ENCODE results near the gene PREX1.

DNA sequence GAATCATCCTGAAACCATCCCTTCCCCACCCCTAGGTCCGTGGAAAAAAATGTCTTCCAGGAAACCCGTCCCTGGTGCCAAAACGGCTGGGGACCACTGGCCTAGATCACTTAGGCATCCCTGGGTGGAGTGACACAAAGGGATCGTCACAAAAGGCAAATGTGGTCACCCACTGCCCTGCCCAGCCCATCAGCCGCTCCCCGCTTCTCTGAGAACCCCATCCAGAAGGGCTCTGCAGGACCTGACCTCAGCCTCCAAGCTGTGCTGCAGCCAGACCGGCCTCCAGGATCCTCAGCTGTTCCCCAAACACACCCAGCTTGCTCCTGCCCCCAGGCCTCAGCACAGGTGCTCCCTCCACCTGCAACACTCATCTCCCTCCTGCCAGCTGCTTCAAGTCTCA is 61.6 kb downstream of the PREX1 start:
- TF ChIP-seq, protein P1, sequence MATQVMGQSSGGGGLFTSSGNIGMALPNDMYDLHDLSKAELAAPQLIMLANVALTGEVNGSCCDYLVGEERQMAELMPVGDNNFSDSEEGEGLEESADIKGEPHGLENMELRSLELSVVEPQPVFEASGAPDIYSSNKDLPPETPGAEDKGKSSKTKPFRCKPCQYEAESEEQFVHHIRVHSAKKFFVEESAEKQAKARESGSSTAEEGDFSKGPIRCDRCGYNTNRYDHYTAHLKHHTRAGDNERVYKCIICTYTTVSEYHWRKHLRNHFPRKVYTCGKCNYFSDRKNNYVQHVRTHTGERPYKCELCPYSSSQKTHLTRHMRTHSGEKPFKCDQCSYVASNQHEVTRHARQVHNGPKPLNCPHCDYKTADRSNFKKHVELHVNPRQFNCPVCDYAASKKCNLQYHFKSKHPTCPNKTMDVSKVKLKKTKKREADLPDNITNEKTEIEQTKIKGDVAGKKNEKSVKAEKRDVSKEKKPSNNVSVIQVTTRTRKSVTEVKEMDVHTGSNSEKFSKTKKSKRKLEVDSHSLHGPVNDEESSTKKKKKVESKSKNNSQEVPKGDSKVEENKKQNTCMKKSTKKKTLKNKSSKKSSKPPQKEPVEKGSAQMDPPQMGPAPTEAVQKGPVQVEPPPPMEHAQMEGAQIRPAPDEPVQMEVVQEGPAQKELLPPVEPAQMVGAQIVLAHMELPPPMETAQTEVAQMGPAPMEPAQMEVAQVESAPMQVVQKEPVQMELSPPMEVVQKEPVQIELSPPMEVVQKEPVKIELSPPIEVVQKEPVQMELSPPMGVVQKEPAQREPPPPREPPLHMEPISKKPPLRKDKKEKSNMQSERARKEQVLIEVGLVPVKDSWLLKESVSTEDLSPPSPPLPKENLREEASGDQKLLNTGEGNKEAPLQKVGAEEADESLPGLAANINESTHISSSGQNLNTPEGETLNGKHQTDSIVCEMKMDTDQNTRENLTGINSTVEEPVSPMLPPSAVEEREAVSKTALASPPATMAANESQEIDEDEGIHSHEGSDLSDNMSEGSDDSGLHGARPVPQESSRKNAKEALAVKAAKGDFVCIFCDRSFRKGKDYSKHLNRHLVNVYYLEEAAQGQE (IDR thresholded peaks at IDR 0.05; ENCODE audit: insufficient read depth in 1 of 2, low read depth in 2 of 2, low read length in 1 of 2), result no peak
- TF ChIP-seq, protein P2, sequence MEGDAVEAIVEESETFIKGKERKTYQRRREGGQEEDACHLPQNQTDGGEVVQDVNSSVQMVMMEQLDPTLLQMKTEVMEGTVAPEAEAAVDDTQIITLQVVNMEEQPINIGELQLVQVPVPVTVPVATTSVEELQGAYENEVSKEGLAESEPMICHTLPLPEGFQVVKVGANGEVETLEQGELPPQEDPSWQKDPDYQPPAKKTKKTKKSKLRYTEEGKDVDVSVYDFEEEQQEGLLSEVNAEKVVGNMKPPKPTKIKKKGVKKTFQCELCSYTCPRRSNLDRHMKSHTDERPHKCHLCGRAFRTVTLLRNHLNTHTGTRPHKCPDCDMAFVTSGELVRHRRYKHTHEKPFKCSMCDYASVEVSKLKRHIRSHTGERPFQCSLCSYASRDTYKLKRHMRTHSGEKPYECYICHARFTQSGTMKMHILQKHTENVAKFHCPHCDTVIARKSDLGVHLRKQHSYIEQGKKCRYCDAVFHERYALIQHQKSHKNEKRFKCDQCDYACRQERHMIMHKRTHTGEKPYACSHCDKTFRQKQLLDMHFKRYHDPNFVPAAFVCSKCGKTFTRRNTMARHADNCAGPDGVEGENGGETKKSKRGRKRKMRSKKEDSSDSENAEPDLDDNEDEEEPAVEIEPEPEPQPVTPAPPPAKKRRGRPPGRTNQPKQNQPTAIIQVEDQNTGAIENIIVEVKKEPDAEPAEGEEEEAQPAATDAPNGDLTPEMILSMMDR (IDR thresholded peaks at IDR 0.05), result no peak

All from Panc1 (cell line).